HL-60 (cell line): ENCODE data around the gene SH3BP4.

Experiments used
- CTCF ChIP-seq: IDR thresholded peaks from one replicate; pipeline ENCODE4 v1.5.1; 2011; ENCODE audit warnings: low read length, control low read depth, inconsistent platforms; ENCODE audit not compliant: insufficient read depth
- GABPA ChIP-seq: IDR thresholded peaks from 2 replicates; pipeline ENCODE4 v1.6.1; 2012; ENCODE audit warnings: low read depth
- POLR2AphosphoS5 ChIP-seq: IDR thresholded peaks from 2 replicates; pipeline ENCODE4 v1.6.1; 2012; ENCODE audit warnings: low read depth
- TF ChIP-seq, protein P1 (sequence below): IDR thresholded peaks from 2 replicates; pipeline ENCODE4 v1.6.1; 2012; ENCODE audit warnings: low read depth; ENCODE audit not compliant: insufficient replicate concordance

GRCh38 chr2:235000426-235001236 is 48.8 kb downstream of the SH3BP4 start:
- no peak for TF ChIP-seq POLR2AphosphoS5
- TF ChIP-seq CTCF = no peak
- TF ChIP-seq, protein P1, sequence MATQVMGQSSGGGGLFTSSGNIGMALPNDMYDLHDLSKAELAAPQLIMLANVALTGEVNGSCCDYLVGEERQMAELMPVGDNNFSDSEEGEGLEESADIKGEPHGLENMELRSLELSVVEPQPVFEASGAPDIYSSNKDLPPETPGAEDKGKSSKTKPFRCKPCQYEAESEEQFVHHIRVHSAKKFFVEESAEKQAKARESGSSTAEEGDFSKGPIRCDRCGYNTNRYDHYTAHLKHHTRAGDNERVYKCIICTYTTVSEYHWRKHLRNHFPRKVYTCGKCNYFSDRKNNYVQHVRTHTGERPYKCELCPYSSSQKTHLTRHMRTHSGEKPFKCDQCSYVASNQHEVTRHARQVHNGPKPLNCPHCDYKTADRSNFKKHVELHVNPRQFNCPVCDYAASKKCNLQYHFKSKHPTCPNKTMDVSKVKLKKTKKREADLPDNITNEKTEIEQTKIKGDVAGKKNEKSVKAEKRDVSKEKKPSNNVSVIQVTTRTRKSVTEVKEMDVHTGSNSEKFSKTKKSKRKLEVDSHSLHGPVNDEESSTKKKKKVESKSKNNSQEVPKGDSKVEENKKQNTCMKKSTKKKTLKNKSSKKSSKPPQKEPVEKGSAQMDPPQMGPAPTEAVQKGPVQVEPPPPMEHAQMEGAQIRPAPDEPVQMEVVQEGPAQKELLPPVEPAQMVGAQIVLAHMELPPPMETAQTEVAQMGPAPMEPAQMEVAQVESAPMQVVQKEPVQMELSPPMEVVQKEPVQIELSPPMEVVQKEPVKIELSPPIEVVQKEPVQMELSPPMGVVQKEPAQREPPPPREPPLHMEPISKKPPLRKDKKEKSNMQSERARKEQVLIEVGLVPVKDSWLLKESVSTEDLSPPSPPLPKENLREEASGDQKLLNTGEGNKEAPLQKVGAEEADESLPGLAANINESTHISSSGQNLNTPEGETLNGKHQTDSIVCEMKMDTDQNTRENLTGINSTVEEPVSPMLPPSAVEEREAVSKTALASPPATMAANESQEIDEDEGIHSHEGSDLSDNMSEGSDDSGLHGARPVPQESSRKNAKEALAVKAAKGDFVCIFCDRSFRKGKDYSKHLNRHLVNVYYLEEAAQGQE = no peak
- no peak for TF ChIP-seq GABPA
